GM23248 (cell line): Measurements from ENCODE around the gene RAMACL.

Source experiments
- EZH2 ChIP-seq: fragments of 200-600 bp; sonication (generic); IDR thresholded peaks from 2 replicates; pipeline ENCODE4 v1.6.1; 2018; ENCODE audit warnings: antibody characterized with exemption, mild to moderate bottlenecking; ENCODE audit not compliant: insufficient read depth, poor library complexity, severe bottlenecking
- EZH2phosphoT487 ChIP-seq: fragments of 200-600 bp; sonication (generic); IDR thresholded peaks from 2 replicates; pipeline ENCODE4 v1.6.1; 2018; ENCODE audit warnings: antibody characterized with exemption, moderate library complexity, mild to moderate bottlenecking, low read depth; ENCODE audit not compliant: insufficient read depth

DNA sequence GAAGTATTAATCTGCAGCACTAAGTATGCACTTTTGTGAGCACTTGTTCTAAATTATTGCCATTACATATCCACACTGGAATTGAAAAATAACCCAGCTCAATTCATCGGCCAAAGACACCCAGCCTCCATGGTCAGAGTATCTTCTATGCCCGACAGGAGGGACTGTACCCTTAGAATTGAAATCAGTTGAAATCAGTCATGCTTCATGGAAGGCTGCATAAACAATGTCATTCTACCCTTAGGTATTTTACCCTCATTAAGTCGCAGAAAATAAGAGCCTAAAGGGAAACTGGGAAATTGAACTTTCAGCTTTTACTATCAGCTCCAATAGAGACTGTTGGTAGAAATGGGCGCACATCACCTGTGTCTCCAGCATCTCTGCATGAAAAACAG lies 2.9 kb upstream of the RAMACL start:
- no peak for TF ChIP-seq EZH2
- no peak for TF ChIP-seq EZH2phosphoT487
